ENCODE data around the gene NEMP2.

Gene NEMP2

GRCh38 chr2:190482451-190482850 lies 52.1 kb downstream of the NEMP2 start:
- Histone ChIP-seq H3K4me1 (ENCODE audit: low read depth, poor library complexity, severe bottlenecking) (no peaks in the 10 kb centered on the region), H3K79me2 (ENCODE audit: insufficient read depth, low read depth) (no peaks in the 10 kb centered on the region), H3K9ac (no peak overlapping the region), H3K4me2 (no peak overlapping the region), H3K27me3 (ENCODE audit: insufficient read depth, low read depth) (no peaks in the 10 kb centered on the region), H3K27ac (no peak overlapping the region), H3K36me3 (ENCODE audit: insufficient read depth) (no peaks in the 10 kb centered on the region), H4K20me1 (ENCODE audit: insufficient read depth) (no peaks in the 10 kb centered on the region), H3K4me3 (IDR thresholded peaks at IDR 0.05; ENCODE audit: insufficient read depth, low read depth, low read length) (no peak overlapping the region), H2AFZ (ENCODE audit: low read depth) (no peak overlapping the region)
- no peak for TF ChIP-seq CTCF (conservative IDR thresholded peaks at IDR 0.05; ENCODE audit: low read depth, low read length)

DNA sequence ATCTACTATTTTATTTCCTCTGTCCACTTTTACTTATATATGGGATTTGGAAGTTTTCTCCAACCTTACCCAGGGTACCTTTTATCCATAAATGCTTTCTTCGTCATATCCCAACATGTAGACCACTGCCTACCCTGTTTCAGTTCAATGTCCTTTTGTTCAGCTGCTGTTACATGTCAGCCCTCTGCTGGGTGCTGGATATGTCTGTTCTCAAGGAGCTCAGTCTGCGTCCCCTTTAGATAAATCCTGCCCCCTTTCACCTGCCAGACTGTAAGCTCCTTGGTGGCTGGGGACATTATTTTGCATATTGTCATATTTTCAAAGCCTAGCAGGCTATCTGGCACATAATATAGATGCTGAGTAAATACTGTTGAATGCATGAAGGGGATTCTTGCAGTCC lies 53.2 kb downstream of the NEMP2 start:
- no peaks in the 10 kb centered on the region for H3K36me3 ChIP-seq (ENCODE audit: insufficient read depth)
- no peaks in the 10 kb centered on the region for H3K27me3 ChIP-seq (ENCODE audit: insufficient read depth, low read depth)
- H4K20me1 ChIP-seq (ENCODE audit: insufficient read depth), result no peaks in the 10 kb centered on the region
- no peak overlapping the region for H3K4me3 ChIP-seq (IDR thresholded peaks at IDR 0.05; ENCODE audit: insufficient read depth, low read depth, low read length)
- no peak overlapping the region for H3K4me2 ChIP-seq
- no peak overlapping the region for H3K9ac ChIP-seq
- H3K27ac ChIP-seq, result no peak overlapping the region
- TF ChIP-seq CTCF (conservative IDR thresholded peaks at IDR 0.05; ENCODE audit: low read depth, low read length), result no peak
- H3K4me1 ChIP-seq (ENCODE audit: low read depth, poor library complexity, severe bottlenecking), result no peaks in the 10 kb centered on the region
- no peak overlapping the region for H2AFZ ChIP-seq (ENCODE audit: low read depth)
- no peaks in the 10 kb centered on the region for H3K79me2 ChIP-seq (ENCODE audit: insufficient read depth, low read depth)

- Histone ChIP-seq H3K4me1 (ENCODE audit: low read depth, poor library complexity, severe bottlenecking) (no peaks in the 10 kb centered on the region), H3K4me3 (IDR thresholded peaks at IDR 0.05; ENCODE audit: insufficient read depth, low read depth, low read length) (no peak overlapping the region), H3K79me2 (ENCODE audit: insufficient read depth, low read depth) (no peaks in the 10 kb centered on the region), H3K9ac (no peak overlapping the region), H3K27me3 (ENCODE audit: insufficient read depth, low read depth) (no peaks in the 10 kb centered on the region), H4K20me1 (ENCODE audit: insufficient read depth) (no peaks in the 10 kb centered on the region), H2AFZ (ENCODE audit: low read depth) (no peak overlapping the region), H3K4me2 (no peak overlapping the region), H3K36me3 (ENCODE audit: insufficient read depth) (no peaks in the 10 kb centered on the region), H3K27ac (no peak overlapping the region)
- no peak for TF ChIP-seq CTCF (conservative IDR thresholded peaks at IDR 0.05; ENCODE audit: low read depth, low read length)
These were observed 55.8 kb downstream of the NEMP2 start for GRCh38 chr2:190478572-190479195.

- no peak overlapping the region for H2AFZ ChIP-seq (ENCODE audit: low read depth)
- H3K79me2 ChIP-seq (ENCODE audit: insufficient read depth, low read depth), result no peaks in the 10 kb centered on the region
- H3K27ac ChIP-seq, result no peak overlapping the region
- H3K9ac ChIP-seq, result no peak overlapping the region
- H3K4me1 ChIP-seq (ENCODE audit: low read depth, poor library complexity, severe bottlenecking), result no peaks in the 10 kb centered on the region
- H3K27me3 ChIP-seq (ENCODE audit: insufficient read depth, low read depth), result no peaks in the 10 kb centered on the region
- H3K4me2 ChIP-seq, result no peak overlapping the region
- no peaks in the 10 kb centered on the region for H3K36me3 ChIP-seq (ENCODE audit: insufficient read depth)
- H4K20me1 ChIP-seq (ENCODE audit: insufficient read depth), result no peaks in the 10 kb centered on the region
- H3K4me3 ChIP-seq (IDR thresholded peaks at IDR 0.05; ENCODE audit: insufficient read depth, low read depth, low read length), result no peak overlapping the region
- no peak for TF ChIP-seq CTCF (conservative IDR thresholded peaks at IDR 0.05; ENCODE audit: low read depth, low read length)
These were observed 56.7 kb downstream of the NEMP2 start for GRCh38 chr2:190477661-190478454.
